ENCODE measurements around the gene TIMP2.

Gene TIMP2

GRCh38 chr17:78944026-78944425 is 18.8 kb upstream of the TIMP2 start:
- DNase-seq (ENCODE audit: low spot score) = no peak
- TF ChIP-seq CTCF (IDR thresholded peaks at IDR 0.05; ENCODE audit: extremely low read depth, insufficient read depth, missing control alignments) = no peak

GRCh38 chr17:78940708-78941107 is 15.5 kb upstream of the TIMP2 start:
- no peak for TF ChIP-seq CTCF (IDR thresholded peaks at IDR 0.05; ENCODE audit: extremely low read depth, insufficient read depth, missing control alignments)

More at GRCh38 chr17:78944026-78944425, 18.8 kb upstream of the TIMP2 start:
- in situ Hi-C loops (cut with MboI; ENCODE audit: low pct_unique_long_range_greater_than_20kb, low sequenced_read_pairs, unreplicated experiment) = no loop called here

GRCh38 chr17:78940258-78940657 is 15.1 kb upstream of the TIMP2 start:
- DNase-seq (ENCODE audit: low spot score) = no peak
- TF ChIP-seq CTCF (IDR thresholded peaks at IDR 0.05; ENCODE audit: extremely low read depth, insufficient read depth, missing control alignments) = no peak
- in situ Hi-C loops (cut with MboI; ENCODE audit: low pct_unique_long_range_greater_than_20kb, low sequenced_read_pairs, unreplicated experiment) = no loop called here

More at GRCh38 chr17:78940708-78941107, 15.5 kb upstream of the TIMP2 start:
- in situ Hi-C loops (cut with MboI; ENCODE audit: low pct_unique_long_range_greater_than_20kb, low sequenced_read_pairs, unreplicated experiment) = no loop called here
- no peak for DNase-seq (ENCODE audit: low spot score)

- DNase-seq (ENCODE audit: low spot score) = no peak
- in situ Hi-C loops (cut with MboI; ENCODE audit: low pct_unique_long_range_greater_than_20kb, low sequenced_read_pairs, unreplicated experiment) = no loop called here
- TF ChIP-seq CTCF (IDR thresholded peaks at IDR 0.05; ENCODE audit: extremely low read depth, insufficient read depth, missing control alignments) = no peak
Observed at GRCh38 chr17:78939615-78940014, 14.4 kb upstream of the TIMP2 start.

GRCh38 chr17:78937561-78937960 is 12.4 kb upstream of the TIMP2 start:
- in situ Hi-C loops (cut with MboI; ENCODE audit: low pct_unique_long_range_greater_than_20kb, low sequenced_read_pairs, unreplicated experiment) = no loop called here
- DNase-seq (ENCODE audit: low spot score) = no peak
- TF ChIP-seq CTCF (IDR thresholded peaks at IDR 0.05; ENCODE audit: extremely low read depth, insufficient read depth, missing control alignments) = no peak

- in situ Hi-C loops (cut with MboI; ENCODE audit: low pct_unique_long_range_greater_than_20kb, low sequenced_read_pairs, unreplicated experiment) = no loop called here
- TF ChIP-seq CTCF (IDR thresholded peaks at IDR 0.05; ENCODE audit: extremely low read depth, insufficient read depth, missing control alignments) = no peak
- no peak for DNase-seq (ENCODE audit: low spot score)
Observed at GRCh38 chr17:78935419-78936323, 10.5 kb upstream of the TIMP2 start.

Data from GM13977 (cell line).